Gastrocnemius medialis (tissue), 4 donors: Measurements from ENCODE around the gene NTN1.

Experiments
- POLR2A ChIP-seq, 2 donors: fragments of 450-650 bp; IDR thresholded peaks; one replicate each; pipeline ENCODE4 v1.6.1; 2017; ENCODE audit warnings: antibody characterized with exemption in 2 of 2, mild to moderate bottlenecking in 2 of 2, moderate library complexity in 2 of 2
- TF ChIP-seq, protein P1 (sequence below), 5 experiments: fragments of 450-650 bp in 3 of 5; fragments of 200-600 bp in 2 of 5; sonication (generic) in 2 of 5; IDR thresholded peaks in 4 of 5; conservative IDR thresholded peaks in 1 of 5; 1 replicate in 4 of 5; 2 replicates in 1 of 5; pipeline ENCODE4 v1.5.1; 2016 to 2019; ENCODE audit warnings: antibody characterized with exemption in 5 of 5, mild to moderate bottlenecking in 3 of 5, moderate library complexity in 3 of 5

DNA sequence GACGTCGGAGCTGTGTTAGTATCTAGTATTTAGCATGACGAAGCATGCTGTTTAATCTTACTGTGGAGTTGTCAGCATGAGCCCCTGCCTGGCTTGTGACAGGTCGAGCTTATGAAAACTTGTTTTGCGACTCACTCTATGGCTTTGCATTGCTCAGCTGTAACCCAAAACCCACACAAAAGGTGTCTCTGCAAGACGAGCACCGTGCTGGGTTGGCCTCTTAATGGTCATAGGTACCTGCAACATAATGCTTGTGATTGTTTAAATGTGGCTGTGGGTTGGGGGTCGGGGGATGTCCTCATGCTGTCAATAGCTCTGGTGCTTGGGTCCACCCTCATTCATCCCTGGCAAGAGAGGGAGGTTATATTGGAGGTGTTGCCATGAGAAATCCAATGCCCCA, 5.4 kb downstream of the NTN1 start:
- TF ChIP-seq, protein P1, sequence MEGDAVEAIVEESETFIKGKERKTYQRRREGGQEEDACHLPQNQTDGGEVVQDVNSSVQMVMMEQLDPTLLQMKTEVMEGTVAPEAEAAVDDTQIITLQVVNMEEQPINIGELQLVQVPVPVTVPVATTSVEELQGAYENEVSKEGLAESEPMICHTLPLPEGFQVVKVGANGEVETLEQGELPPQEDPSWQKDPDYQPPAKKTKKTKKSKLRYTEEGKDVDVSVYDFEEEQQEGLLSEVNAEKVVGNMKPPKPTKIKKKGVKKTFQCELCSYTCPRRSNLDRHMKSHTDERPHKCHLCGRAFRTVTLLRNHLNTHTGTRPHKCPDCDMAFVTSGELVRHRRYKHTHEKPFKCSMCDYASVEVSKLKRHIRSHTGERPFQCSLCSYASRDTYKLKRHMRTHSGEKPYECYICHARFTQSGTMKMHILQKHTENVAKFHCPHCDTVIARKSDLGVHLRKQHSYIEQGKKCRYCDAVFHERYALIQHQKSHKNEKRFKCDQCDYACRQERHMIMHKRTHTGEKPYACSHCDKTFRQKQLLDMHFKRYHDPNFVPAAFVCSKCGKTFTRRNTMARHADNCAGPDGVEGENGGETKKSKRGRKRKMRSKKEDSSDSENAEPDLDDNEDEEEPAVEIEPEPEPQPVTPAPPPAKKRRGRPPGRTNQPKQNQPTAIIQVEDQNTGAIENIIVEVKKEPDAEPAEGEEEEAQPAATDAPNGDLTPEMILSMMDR (IDR thresholded peaks at IDR 0.05 in 4 of 5, conservative IDR thresholded peaks at IDR 0.05 in 1 of 5) = no peak
- TF ChIP-seq POLR2A (IDR thresholded peaks at IDR 0.05) = no peak
